K562 (cell line): ENCODE measurements around the gene FARP2. TPM values are rescaled to one million over a fixed set of nuclear protein-coding genes. Genes with fewer than 3 reads are reported as not detected.

Experiments used
- ATAC-seq: fragments of 200-7000 bp; cut with Tn5 transposase; 3 replicates; pipeline ENCODE4 v1.9.1; 2020; ENCODE audit warnings: moderate library complexity
- BruUV-seq: library from RNA; stranded (reverse); fragments of 400-500 nt; replicated peaks from 2 replicates; lab custom pipeline; 2021; lab: Mats Ljungman, UMichigan
- CTCF ChIA-PET: fragments of 300-600 bp; formaldehyde crosslinking; extraction: SDS; loops from one replicate; lab custom pipeline; 2021; ENCODE audit warnings: low intra/inter-chr PET ratio; lab: Yijun Ruan, JAX
- POLR2A ChIA-PET: fragments of 300-600, 350-650 bp; sonication (Branson Sonifier 250); formaldehyde crosslinking; extraction: SDS; loops from one replicate; lab custom pipeline; 2021; ENCODE audit warnings: antibody characterized with exemption, inconsistent platforms; lab: Yijun Ruan, JAX
- DNase-seq, 4 experiments: peaks; one replicate each; pipeline versions ENCODE4 v3.0.0 to v3.0.0-alpha.2; 2011 to 2018; ENCODE audit warnings: low spot score in 3 of 4, mixed read lengths in 3 of 4; ENCODE audit errors: extremely low read depth in 1 of 4
- FAIRE-seq: peaks from 2 replicates; lab custom pipeline; 2011; peaks lifted over from hg19 to GRCh38; lab: Jason Lieb, UNC
- H2AFZ ChIP-seq: 2 replicates; pipeline ENCODE4 v1.6.0; 2011; ENCODE audit warnings: low read depth, low read length, control low read depth, inconsistent platforms
- H3K27ac ChIP-seq: fragments of 200-600 bp; 3 replicates; pipeline ENCODE4 v1.8.0; 2011; ENCODE audit warnings: low read depth, mild to moderate bottlenecking, control low read depth, inconsistent platforms, low read length, moderate library complexity, mixed read lengths; ENCODE audit errors: extremely low read depth
- H3K27me3 ChIP-seq, 2 experiments: fragments of 300-600 bp in 1 of 2; 2 replicates in 1 of 2; 3 replicates in 1 of 2; pipeline versions ENCODE4 v1.6.0 to v1.8.0; 2011; ENCODE audit warnings: inconsistent platforms in 2 of 2, low read length in 2 of 2, mild to moderate bottlenecking in 1 of 2, mixed read lengths in 1 of 2, moderate library complexity in 1 of 2; ENCODE audit not compliant: control insufficient read depth in 2 of 2, insufficient read depth in 2 of 2
- H3K36me3 ChIP-seq: fragments of 300-600 bp; 3 replicates; pipeline ENCODE4 v1.8.0; 2011; ENCODE audit warnings: mild to moderate bottlenecking, low read length, inconsistent platforms; ENCODE audit not compliant: control insufficient read depth, insufficient read depth
- H3K4me1 ChIP-seq, 2 experiments: fragments of 200-600 bp in 1 of 2; replicated peaks in 1 of 2; 2 replicates in 1 of 2; 3 replicates in 1 of 2; pipeline versions ENCODE4 v1.5.1 to v1.8.0; 2011; ENCODE audit warnings: inconsistent platforms in 2 of 2, low read length in 2 of 2, mild to moderate bottlenecking in 1 of 2, mixed read lengths in 1 of 2, moderate library complexity in 1 of 2; ENCODE audit not compliant: control insufficient read depth in 2 of 2, insufficient read depth in 2 of 2
- H3K4me2 ChIP-seq: 2 replicates; pipeline ENCODE4 v1.6.1; 2011; ENCODE audit warnings: low read length, control low read depth, inconsistent platforms, mixed read lengths; ENCODE audit not compliant: insufficient read depth
- H3K4me3 ChIP-seq: fragments of 200-600 bp; sonication (generic), shearing (Covaris generic); 2 replicates; pipeline ENCODE4 v1.5.1; 2016; ENCODE audit warnings: control low read depth, inconsistent platforms
- H3K79me2 ChIP-seq: fragments of 200-600 bp; 3 replicates; pipeline ENCODE4 v1.8.0; 2011; ENCODE audit warnings: low read length, inconsistent platforms; ENCODE audit not compliant: control insufficient read depth, insufficient read depth
- H3K9ac ChIP-seq, 2 experiments: 2 replicates each; pipeline versions ENCODE4 v1.6.0 to v1.6.1; 2011; ENCODE audit warnings: low read depth in 2 of 2, low read length in 2 of 2, control low read depth in 1 of 2, inconsistent platforms in 1 of 2, mild to moderate bottlenecking in 1 of 2, mixed read lengths in 1 of 2; ENCODE audit not compliant: insufficient read depth in 1 of 2
- H3K9me1 ChIP-seq: one replicate; pipeline ENCODE4 v1.6.0; 2011; ENCODE audit warnings: inconsistent platforms, mild to moderate bottlenecking, low read length, moderate library complexity; ENCODE audit not compliant: control insufficient read depth, insufficient read depth
- H3K9me3 ChIP-seq: replicated peaks from 2 replicates; pipeline ENCODE4 v1.5.1; 2011; ENCODE audit warnings: low read depth, low read length, inconsistent platforms; ENCODE audit not compliant: control insufficient read depth, insufficient read depth
- H4K20me1 ChIP-seq: replicated peaks from 2 replicates; pipeline ENCODE4 v1.6.1; 2011; ENCODE audit warnings: low read length, inconsistent platforms, mixed read lengths; ENCODE audit not compliant: control insufficient read depth, insufficient read depth
- DIDO1 ChIP-seq: fragments of 450-650 bp; IDR thresholded peaks from 2 replicates; pipeline ENCODE4 v1.6.1; 2016; ENCODE audit warnings: low read depth, missing biosample characterization, missing genetic modification characterization
- FOXK2 ChIP-seq, 2 experiments: fragments of 450-650 bp; IDR thresholded peaks in 1 of 2; conservative IDR thresholded peaks in 1 of 2; 2 replicates each; pipeline ENCODE4 v1.6.1; 2016; ENCODE audit warnings: low read depth in 2 of 2, mild to moderate bottlenecking in 1 of 2
- GTF2A2 ChIP-seq: IDR thresholded peaks from 2 replicates; pipeline ENCODE4 v1.6.1; 2016; ENCODE audit warnings: mild to moderate bottlenecking, missing genetic modification characterization, missing compliant biosample characterization
- RAD51 ChIP-seq: fragments of 450-650 bp; IDR thresholded peaks from 2 replicates; pipeline ENCODE4 v1.7.1; 2016; ENCODE audit warnings: low read depth, mild to moderate bottlenecking, borderline replicate concordance
- RBM15 ChIP-seq: fragments of 200-400 bp; formaldehyde crosslinking; IDR thresholded peaks from 2 replicates; pipeline ENCODE4 v1.6.1; 2018; ENCODE audit warnings: mild to moderate bottlenecking, low read length, moderate library complexity; ENCODE audit not compliant: insufficient read depth
- RFX7 ChIP-seq: fragments of 250-450 bp; sonication (Bioruptor Pico); IDR thresholded peaks from 2 replicates; pipeline ENCODE4 v1.5.1; 2021; ENCODE audit warnings: mild to moderate bottlenecking
- TARDBP ChIP-seq: fragments of 450-650 bp; IDR thresholded peaks from 2 replicates; pipeline ENCODE4 v1.6.1; 2016
- THRA ChIP-seq: fragments of 450-650 bp; IDR thresholded peaks from 2 replicates; pipeline ENCODE4 v1.6.1; 2017; ENCODE audit warnings: mild to moderate bottlenecking, moderate library complexity
- ZNF717 ChIP-seq: fragments of 250-450 bp; sonication (Bioruptor Pico); IDR thresholded peaks from 2 replicates; pipeline ENCODE4 v1.5.0; 2021
- WGBS: fragments of 100-300 bp; shearing (Covaris generic); methylation state at CpG from one replicate; pipeline ENCODE4 v1.1.6; 2016; ENCODE audit warnings: low coverage, mixed read lengths; ENCODE audit not compliant: insufficient coverage; ENCODE audit errors: missing lambda C conversion rate; 5-methylcytosine and 5-hydroxymethylcytosine counted together
- in situ Hi-C: fragments of 300-500 bp; cut with MboI; formaldehyde crosslinking; loops from 4 replicates; pipeline ENCODE4 v1.15.0; 2018; ENCODE audit warnings: inconsistent platforms, mixed read lengths
- intact Hi-C: fragments of 100-400 bp; cut with micrococcal nuclease; formaldehyde crosslinking; loops from 2 replicates; pipeline ENCODE4 v1.14.2; 2022
- polyA plus RNA-seq, 8 experiments: library from polyadenylated mRNA; depleted of rRNA in 4 of 8; stranded (reverse) in 5 of 8; unstranded in 3 of 8; fragments of >200 nt; fragmentation: Nextera tagmentation in 2 of 8; fragmentation: Illumina TruSeq in 1 of 8; extraction: Ambion mirVana in 2 of 8; extraction: Trizol in 1 of 8; gene quantifications; 2 replicates each; pipeline versions ENCODE4 v1.2.1 to v1.2.3, GENCODE V29; 2011 to 2014; ENCODE audit warnings: inconsistent platforms in 1 of 8, missing spikeins in 1 of 8
- total RNA-seq, 7 experiments: library from RNA; depleted of rRNA in 6 of 7; stranded (reverse); fragments of >200 nt in 6 of 7; fragmentation: Illumina TruSeq in 2 of 7; extraction: Trizol in 2 of 7; gene quantifications; 2 replicates each; pipeline versions ENCODE4 v1.2.1 to v1.2.3, GENCODE V29; 2011 to 2021; ENCODE audit warnings: low replicate concordance in 1 of 7
- TF ChIP-seq, protein P1 (sequence below): sonication (generic); formaldehyde crosslinking; IDR thresholded peaks from 2 replicates; pipeline ENCODE4 v1.8.1; 2023; ENCODE audit warnings: missing genetic modification reagents, mild to moderate bottlenecking, borderline replicate concordance

Gene FARP2
- total and polyA plus RNA-seq, 9 of the 15 experiments (the other 6 are each of a cell fraction or from before 2014, with no cell fraction given): 4.1 to 38.1 (median 21.1) TPM

GRCh38 chr2:241334813-241335212 lies 21.3 kb upstream of the FARP2 start:
- no peak for TF ChIP-seq DIDO1 (tag)
- no peak for TF ChIP-seq GTF2A2
- no peak for TF ChIP-seq TARDBP
- TF ChIP-seq, protein P1, sequence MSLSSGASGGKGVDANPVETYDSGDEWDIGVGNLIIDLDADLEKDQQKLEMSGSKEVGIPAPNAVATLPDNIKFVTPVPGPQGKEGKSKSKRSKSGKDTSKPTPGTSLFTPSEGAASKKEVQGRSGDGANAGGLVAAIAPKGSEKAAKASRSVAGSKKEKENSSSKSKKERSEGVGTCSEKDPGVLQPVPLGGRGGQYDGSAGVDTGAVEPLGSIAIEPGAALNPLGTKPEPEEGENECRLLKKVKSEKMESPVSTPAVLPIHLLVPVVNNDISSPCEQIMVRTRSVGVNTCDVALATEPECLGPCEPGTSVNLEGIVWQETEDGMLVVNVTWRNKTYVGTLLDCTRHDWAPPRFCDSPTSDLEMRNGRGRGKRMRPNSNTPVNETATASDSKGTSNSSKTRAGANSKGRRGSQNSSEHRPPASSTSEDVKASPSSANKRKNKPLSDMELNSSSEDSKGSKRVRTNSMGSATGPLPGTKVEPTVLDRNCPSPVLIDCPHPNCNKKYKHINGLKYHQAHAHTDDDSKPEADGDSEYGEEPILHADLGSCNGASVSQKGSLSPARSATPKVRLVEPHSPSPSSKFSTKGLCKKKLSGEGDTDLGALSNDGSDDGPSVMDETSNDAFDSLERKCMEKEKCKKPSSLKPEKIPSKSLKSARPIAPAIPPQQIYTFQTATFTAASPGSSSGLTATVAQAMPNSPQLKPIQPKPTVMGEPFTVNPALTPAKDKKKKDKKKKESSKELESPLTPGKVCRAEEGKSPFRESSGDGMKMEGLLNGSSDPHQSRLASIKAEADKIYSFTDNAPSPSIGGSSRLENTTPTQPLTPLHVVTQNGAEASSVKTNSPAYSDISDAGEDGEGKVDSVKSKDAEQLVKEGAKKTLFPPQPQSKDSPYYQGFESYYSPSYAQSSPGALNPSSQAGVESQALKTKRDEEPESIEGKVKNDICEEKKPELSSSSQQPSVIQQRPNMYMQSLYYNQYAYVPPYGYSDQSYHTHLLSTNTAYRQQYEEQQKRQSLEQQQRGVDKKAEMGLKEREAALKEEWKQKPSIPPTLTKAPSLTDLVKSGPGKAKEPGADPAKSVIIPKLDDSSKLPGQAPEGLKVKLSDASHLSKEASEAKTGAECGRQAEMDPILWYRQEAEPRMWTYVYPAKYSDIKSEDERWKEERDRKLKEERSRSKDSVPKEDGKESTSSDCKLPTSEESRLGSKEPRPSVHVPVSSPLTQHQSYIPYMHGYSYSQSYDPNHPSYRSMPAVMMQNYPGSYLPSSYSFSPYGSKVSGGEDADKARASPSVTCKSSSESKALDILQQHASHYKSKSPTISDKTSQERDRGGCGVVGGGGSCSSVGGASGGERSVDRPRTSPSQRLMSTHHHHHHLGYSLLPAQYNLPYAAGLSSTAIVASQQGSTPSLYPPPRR (CRISPR knock-in tag): no peak
- no peak for TF ChIP-seq RAD51
- no peak for TF ChIP-seq ZNF717 (CRISPR knock-in tag)
- no peak for TF ChIP-seq RFX7 (CRISPR knock-in tag)
- TF ChIP-seq FOXK2 (conservative IDR thresholded peaks at IDR 0.05 in 1 of 2, IDR thresholded peaks at IDR 0.05 in 1 of 2; ENCODE audit: low read depth in 2 of 2): no peak
- TF ChIP-seq RBM15: no peak
- TF ChIP-seq THRA: no peak
- Histone ChIP-seq H3K9ac (no peak overlapping the region), H3K4me1 (peaks cover 0 to 4% of the 10 kb centered on the region in 2 experiments; a peak in 2 of 5 replicates), H3K36me3 (peaks cover 72% of the 10 kb centered on the region), H3K9me3 (no peaks in the 10 kb centered on the region), H3K9me1 (no peaks in the 10 kb centered on the region), H2AFZ (no peak overlapping the region), H3K27ac (no peak overlapping the region), H3K79me2 (peaks cover 13% of the 10 kb centered on the region), H4K20me1 (no peaks in the 10 kb centered on the region; the same call in 1 of the 2 replicates), H3K4me2 (no peak overlapping the region), H3K27me3 (no peaks in the 10 kb centered on the region), H3K4me3 (no peak overlapping the region)
- CTCF ChIA-PET: no interaction called here
- POLR2A ChIA-PET: interaction anchor here (0.7 kb wide), 1 partner anchor 20 kb away, joined by 3 read pairs; the partner anchor contains the start of gene HDLBP
- FAIRE-seq (no peak), DNase-seq (no peak), ATAC-seq (no peak)
- in situ Hi-C loops (no loop called here), intact Hi-C loops (no loop called here)
- WGBS: 89% methylated on average over 2 of the region's 2 CpGs
- no TSS peak for BruUV-seq
